ENCODE results near the gene CLEC9A. TPM values are rescaled to one million over a fixed set of nuclear protein-coding genes. Genes with fewer than 3 reads are reported as not detected.

The CLEC9A gene
- total and polyA plus RNA-seq, 7 experiments from 2014 or later, result 0.29 to 0.64 TPM; not detected in 5

DNA sequence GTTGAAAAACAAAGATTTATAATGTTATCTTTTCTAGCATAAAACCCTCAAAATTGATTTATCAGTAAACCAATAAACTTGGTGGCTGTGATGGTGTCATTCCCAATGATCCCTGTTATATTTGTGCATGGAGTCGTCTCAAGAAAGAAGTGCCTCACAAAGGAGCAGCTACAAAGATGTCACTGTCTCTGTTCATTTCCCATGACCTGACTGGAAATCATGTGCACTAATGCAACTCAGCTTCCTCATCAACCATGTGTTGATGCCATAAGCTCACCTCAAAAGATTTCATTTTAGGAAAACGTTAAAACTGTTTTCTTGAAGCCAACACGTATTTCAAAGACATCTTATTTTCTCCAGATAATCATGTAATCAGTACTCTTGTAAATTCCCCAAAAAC lies 39.5 kb downstream of the CLEC9A start:
- no peaks in the 10 kb centered on the region for H3K27me3 ChIP-seq (ENCODE audit: control insufficient read depth in 2 of 2, insufficient read depth in 2 of 2, low read length in 2 of 2)
- Mint-ChIP-seq H3K4me1 (peaks cover 0 to 5% (median 0%) of the 10 kb centered on the region in 7 donors), H3K27ac (no peak overlapping the region), H3K9me3 (no peaks in the 10 kb centered on the region), H3K27me3 (peaks cover 9 to 56% (median 22%) of the 10 kb centered on the region in 5 donors), H3K4me3 (no peak overlapping the region), H3K36me3 (no peaks in the 10 kb centered on the region)
- H3K9me3 ChIP-seq (ENCODE audit: control insufficient read depth in 2 of 3, low read length in 3 of 3), result no peaks in the 10 kb centered on the region
- no peaks in the 10 kb centered on the region for H3K36me3 ChIP-seq (ENCODE audit: control insufficient read depth in 2 of 3, insufficient read depth in 3 of 3, low read length in 3 of 3)
- CTCF ChIA-PET, result interaction anchor here (0.7 kb wide), 1 partner anchor 116 kb away, joined by 5 read pairs; no protein-coding TSS in a partner anchor
- no peak overlapping the region for H3K4me3 ChIP-seq (ENCODE audit: low read length)
- intact Hi-C loops (cut with micrococcal nuclease), result no loop called here
- no peaks in the 10 kb centered on the region for H3K4me1 ChIP-seq (ENCODE audit: control insufficient read depth in 2 of 2, insufficient read depth in 2 of 2, low read length in 2 of 2)
- no peak overlapping the region for H3K27ac ChIP-seq (ENCODE audit: low read depth, low read length)
- DNase-seq (no peak), ATAC-seq (no peak)
- POLR2A ChIA-PET, result no interaction called here

DNA sequence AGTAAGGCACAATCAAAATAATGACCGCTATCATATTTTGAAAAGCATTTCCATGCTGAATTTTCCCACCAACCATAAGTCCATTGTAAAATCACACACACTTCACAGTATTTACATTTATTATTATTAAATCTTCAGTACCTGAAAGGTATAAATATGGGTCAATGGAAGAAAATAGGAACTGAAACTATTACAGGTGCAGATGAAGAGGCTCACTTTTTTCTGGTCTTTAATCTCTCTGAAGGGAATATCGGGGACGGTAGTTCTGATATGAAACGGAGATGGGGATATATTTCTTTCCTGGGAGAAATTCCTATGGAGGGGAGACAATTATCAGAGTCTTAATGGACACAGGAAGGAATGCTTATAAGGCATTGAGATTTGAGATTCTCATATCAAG lies 39.9 kb downstream of the CLEC9A start:
- intact Hi-C loops (cut with micrococcal nuclease), result no loop called here
- Mint-ChIP-seq H3K4me1 (peaks cover 0 to under 1% (median 0%) of the 10 kb centered on the region in 7 donors), H3K27me3 (peaks cover 9 to 56% (median 22%) of the 10 kb centered on the region in 5 donors), H3K9me3 (no peaks in the 10 kb centered on the region), H3K27ac (no peak overlapping the region), H3K4me3 (no peak overlapping the region), H3K36me3 (no peaks in the 10 kb centered on the region)
- H3K27ac ChIP-seq (ENCODE audit: low read depth, low read length), result no peak overlapping the region
- POLR2A ChIA-PET, result no interaction called here
- CTCF ChIA-PET, result interaction anchor here (0.7 kb wide), 1 partner anchor 116 kb away, joined by 5 read pairs; no protein-coding TSS in a partner anchor
- no peaks in the 10 kb centered on the region for H3K9me3 ChIP-seq (ENCODE audit: control insufficient read depth in 2 of 3, low read length in 3 of 3)
- no peak overlapping the region for H3K4me3 ChIP-seq (ENCODE audit: low read length)
- no peaks in the 10 kb centered on the region for H3K36me3 ChIP-seq (ENCODE audit: control insufficient read depth in 2 of 3, insufficient read depth in 3 of 3, low read length in 3 of 3)
- ATAC-seq, result no peak
- no peaks in the 10 kb centered on the region for H3K4me1 ChIP-seq (ENCODE audit: control insufficient read depth in 2 of 2, insufficient read depth in 2 of 2, low read length in 2 of 2)
- H3K27me3 ChIP-seq (ENCODE audit: control insufficient read depth in 2 of 2, insufficient read depth in 2 of 2, low read length in 2 of 2), result no peaks in the 10 kb centered on the region
- no peak for DNase-seq

DNA sequence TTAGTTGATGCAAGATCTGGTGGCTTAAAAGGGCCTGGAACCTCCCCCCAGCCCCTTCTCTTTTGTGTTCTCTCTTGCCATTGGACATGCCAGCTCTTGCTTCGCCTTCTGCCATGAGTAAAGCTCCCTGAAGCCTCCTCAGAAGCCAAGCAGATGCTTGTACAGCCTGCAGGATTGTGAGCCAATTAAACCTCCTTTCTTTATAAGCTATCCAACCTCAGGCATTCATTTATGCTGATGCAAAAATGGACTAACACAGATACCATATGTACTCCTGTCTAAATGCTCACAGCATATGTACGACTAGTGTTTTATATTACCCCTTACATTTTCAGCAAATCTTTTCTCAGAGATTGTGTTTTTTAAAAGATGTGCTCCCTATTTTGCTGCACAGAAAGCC lies 41.6 kb downstream of the CLEC9A start:
- Mint-ChIP-seq H3K27ac (no peak overlapping the region), H3K4me1 (no peaks in the 10 kb centered on the region), H3K4me3 (no peak overlapping the region), H3K9me3 (no peaks in the 10 kb centered on the region), H3K27me3 (peaks cover 0 to 51% (median 22%) of the 10 kb centered on the region in 5 donors), H3K36me3 (no peaks in the 10 kb centered on the region)
- ATAC-seq (no peak), DNase-seq (no peak)
- Histone ChIP-seq H3K36me3 (ENCODE audit: control insufficient read depth in 2 of 3, insufficient read depth in 3 of 3, low read length in 3 of 3) (no peaks in the 10 kb centered on the region), H3K27ac (ENCODE audit: low read depth, low read length) (no peak overlapping the region), H3K27me3 (ENCODE audit: control insufficient read depth in 2 of 2, insufficient read depth in 2 of 2, low read length in 2 of 2) (no peaks in the 10 kb centered on the region), H3K9me3 (ENCODE audit: control insufficient read depth in 2 of 3, low read length in 3 of 3) (no peaks in the 10 kb centered on the region), H3K4me3 (ENCODE audit: low read length) (no peak overlapping the region), H3K4me1 (ENCODE audit: control insufficient read depth in 2 of 2, insufficient read depth in 2 of 2, low read length in 2 of 2) (no peaks in the 10 kb centered on the region)
- intact Hi-C loops (cut with micrococcal nuclease), result no loop called here
- ChIA-PET POLR2A (no interaction called here), CTCF (no interaction called here)

- H3K27ac Mint-ChIP-seq, result no peak overlapping the region
- no peak for ATAC-seq
- no peaks in the 10 kb centered on the region for H3K4me1 Mint-ChIP-seq
- no peaks in the 10 kb centered on the region for H3K9me3 Mint-ChIP-seq
- H3K4me3 Mint-ChIP-seq, result no peak overlapping the region
- CTCF ChIA-PET, result no interaction called here
- no peak overlapping the region for H3K4me3 ChIP-seq (ENCODE audit: low read length)
- H3K36me3 ChIP-seq (ENCODE audit: control insufficient read depth in 2 of 3, insufficient read depth in 3 of 3, low read length in 3 of 3), result no peaks in the 10 kb centered on the region
- H3K27me3 Mint-ChIP-seq, result peaks cover 6 to 48% (median 22%) of the 10 kb centered on the region in 5 donors
- no peaks in the 10 kb centered on the region for H3K4me1 ChIP-seq (ENCODE audit: control insufficient read depth in 2 of 2, insufficient read depth in 2 of 2, low read length in 2 of 2)
- H3K9me3 ChIP-seq (ENCODE audit: control insufficient read depth in 2 of 3, low read length in 3 of 3), result no peaks in the 10 kb centered on the region
- POLR2A ChIA-PET, result no interaction called here
- H3K27ac ChIP-seq (ENCODE audit: low read depth, low read length), result no peak overlapping the region
- H3K36me3 Mint-ChIP-seq, result no peaks in the 10 kb centered on the region
- no peaks in the 10 kb centered on the region for H3K27me3 ChIP-seq (ENCODE audit: control insufficient read depth in 2 of 2, insufficient read depth in 2 of 2, low read length in 2 of 2)
- intact Hi-C loops (cut with micrococcal nuclease), result no loop called here
- DNase-seq, result no peak
These were observed 42.8 kb downstream of the CLEC9A start for GRCh38 chr12:10073261-10073660.

DNA sequence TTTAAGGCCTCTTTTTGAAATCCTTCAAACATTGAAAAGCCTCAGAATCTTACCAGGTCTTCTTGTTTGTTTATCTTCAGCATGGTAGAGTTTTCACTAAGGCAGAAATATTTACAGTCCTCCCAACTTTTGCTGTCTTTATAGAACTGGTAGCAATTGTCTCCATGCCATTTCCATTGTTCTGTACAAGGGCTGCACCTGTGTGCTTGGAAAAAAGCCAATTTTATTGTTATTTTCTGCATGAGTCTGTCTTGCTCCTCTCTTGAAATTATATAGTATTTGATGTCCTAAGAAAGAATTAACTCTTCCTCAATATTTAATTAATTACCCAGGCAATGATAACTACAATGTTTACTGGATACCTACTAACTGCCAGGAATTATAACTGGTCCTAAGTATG lies 45.0 kb downstream of the CLEC9A start:
- intact Hi-C loops (cut with micrococcal nuclease), result no loop called here
- H3K27ac Mint-ChIP-seq, result no peak overlapping the region
- CTCF ChIA-PET, result no interaction called here
- ATAC-seq (no peak), DNase-seq (no peak)
- H3K27ac ChIP-seq (ENCODE audit: low read depth, low read length), result no peak overlapping the region
- H3K4me1 ChIP-seq (ENCODE audit: control insufficient read depth in 2 of 2, insufficient read depth in 2 of 2, low read length in 2 of 2), result no peaks in the 10 kb centered on the region
- no peaks in the 10 kb centered on the region for H3K27me3 ChIP-seq (ENCODE audit: control insufficient read depth in 2 of 2, insufficient read depth in 2 of 2, low read length in 2 of 2)
- H3K4me3 ChIP-seq (ENCODE audit: low read length), result no peak overlapping the region
- H3K9me3 Mint-ChIP-seq, result peaks cover 0 to 1% (median 0%) of the 10 kb centered on the region in 11 donors
- no peaks in the 10 kb centered on the region for H3K36me3 Mint-ChIP-seq
- no peaks in the 10 kb centered on the region for H3K9me3 ChIP-seq (ENCODE audit: control insufficient read depth in 2 of 3, low read length in 3 of 3)
- peaks cover 6 to 40% (median 13%) of the 10 kb centered on the region in 5 donors for H3K27me3 Mint-ChIP-seq
- H3K36me3 ChIP-seq (ENCODE audit: control insufficient read depth in 2 of 3, insufficient read depth in 3 of 3, low read length in 3 of 3), result no peaks in the 10 kb centered on the region
- no peak overlapping the region for H3K4me3 Mint-ChIP-seq
- POLR2A ChIA-PET, result no interaction called here
- peaks cover 0 to 1% (median 0%) of the 10 kb centered on the region in 7 donors for H3K4me1 Mint-ChIP-seq

DNA sequence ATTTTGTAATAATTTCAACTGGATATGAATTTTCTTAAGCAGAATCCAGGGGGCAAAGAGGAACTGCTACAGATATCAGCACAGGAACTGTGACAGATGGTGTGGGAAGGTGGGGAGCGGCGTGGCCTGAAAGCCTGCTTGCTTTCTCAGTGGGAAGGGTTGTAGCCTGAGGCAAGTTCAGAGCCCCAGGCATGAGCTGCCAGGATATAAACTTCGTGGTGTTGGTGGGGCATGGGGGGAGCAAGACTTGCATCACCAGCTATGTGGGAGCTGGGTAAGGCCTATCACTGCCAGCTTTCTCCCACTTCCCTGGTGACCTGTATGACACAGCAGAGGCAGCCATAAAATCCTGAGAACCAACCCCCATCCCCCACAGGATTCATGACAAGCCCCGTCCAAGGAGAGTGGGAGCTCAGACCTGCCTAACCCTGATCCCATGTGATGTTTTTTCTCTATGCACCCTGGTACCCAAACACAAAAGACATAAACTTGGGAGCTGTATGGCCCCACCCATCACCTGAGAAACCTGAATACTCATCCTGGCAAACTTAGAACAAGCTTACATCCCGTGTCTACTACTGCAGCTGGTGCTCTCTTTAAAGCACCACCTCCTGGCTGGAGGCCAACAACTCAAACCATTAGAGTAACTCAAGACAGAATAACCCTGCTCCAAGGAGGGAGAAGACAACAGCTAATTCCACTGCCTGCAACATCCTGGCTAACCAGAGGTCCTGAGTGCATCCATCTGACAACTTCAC lies 51.8 kb downstream of the CLEC9A start:
- CTCF ChIA-PET, result no interaction called here
- POLR2A ChIA-PET, result no interaction called here
- no peaks in the 10 kb centered on the region for H3K36me3 ChIP-seq (ENCODE audit: control insufficient read depth in 2 of 3, insufficient read depth in 3 of 3, low read length in 3 of 3)
- H3K4me3 Mint-ChIP-seq, result no peak overlapping the region
- intact Hi-C loops (cut with micrococcal nuclease), result no loop called here
- H3K4me1 Mint-ChIP-seq, result peaks cover 0 to 1% (median 0%) of the 10 kb centered on the region in 7 donors
- ATAC-seq (no peak), DNase-seq (no peak)
- H3K27ac Mint-ChIP-seq, result no peak overlapping the region
- H3K27ac ChIP-seq (ENCODE audit: low read depth, low read length), result no peak overlapping the region
- H3K4me1 ChIP-seq (ENCODE audit: control insufficient read depth in 2 of 2, insufficient read depth in 2 of 2, low read length in 2 of 2), result no peaks in the 10 kb centered on the region
- H3K4me3 ChIP-seq (ENCODE audit: low read length), result no peak overlapping the region
- H3K27me3 Mint-ChIP-seq, result peaks cover 6 to 35% (median 21%) of the 10 kb centered on the region in 5 donors
- H3K27me3 ChIP-seq (ENCODE audit: control insufficient read depth in 2 of 2, insufficient read depth in 2 of 2, low read length in 2 of 2), result no peaks in the 10 kb centered on the region
- H3K9me3 Mint-ChIP-seq, result peaks cover 5 to 27% (median 15%) of the 10 kb centered on the region in 11 donors
- no peaks in the 10 kb centered on the region for H3K9me3 ChIP-seq (ENCODE audit: control insufficient read depth in 2 of 3, low read length in 3 of 3)
- H3K36me3 Mint-ChIP-seq, result peaks cover 0 to 8% (median 4%) of the 10 kb centered on the region in 5 donors

GRCh38 chr12:10084733-10085132 lies 54.3 kb downstream of the CLEC9A start:
- H3K4me3 ChIP-seq (ENCODE audit: low read length), result no peak overlapping the region
- peaks cover 0 to 8% (median 4%) of the 10 kb centered on the region in 5 donors for H3K36me3 Mint-ChIP-seq
- ChIA-PET POLR2A (no interaction called here), CTCF (interaction anchor here (0.6 kb wide), 2 partner anchors 11 to 23 kb away, joined by 3 to 4 read pairs; no protein-coding TSS in a partner anchor)
- no peak for ATAC-seq
- H3K27ac ChIP-seq (ENCODE audit: low read depth, low read length), result no peak overlapping the region
- no peaks in the 10 kb centered on the region for H3K36me3 ChIP-seq (ENCODE audit: control insufficient read depth in 2 of 3, insufficient read depth in 3 of 3, low read length in 3 of 3)
- H3K4me3 Mint-ChIP-seq, result no peak overlapping the region
- DNase-seq, result no peak
- no peaks in the 10 kb centered on the region for H3K27me3 ChIP-seq (ENCODE audit: control insufficient read depth in 2 of 2, insufficient read depth in 2 of 2, low read length in 2 of 2)
- H3K27me3 Mint-ChIP-seq, result peaks cover 0 to 28% (median 12%) of the 10 kb centered on the region in 5 donors
- no peaks in the 10 kb centered on the region for H3K9me3 ChIP-seq (ENCODE audit: control insufficient read depth in 2 of 3, low read length in 3 of 3)
- intact Hi-C loops (cut with micrococcal nuclease), result no loop called here
- H3K9me3 Mint-ChIP-seq, result peaks cover 5 to 27% (median 15%) of the 10 kb centered on the region in 11 donors
- no peak overlapping the region for H3K27ac Mint-ChIP-seq
- H3K4me1 Mint-ChIP-seq, result peaks cover 0 to 1% (median 0%) of the 10 kb centered on the region in 7 donors
- H3K4me1 ChIP-seq (ENCODE audit: control insufficient read depth in 2 of 2, insufficient read depth in 2 of 2, low read length in 2 of 2), result no peaks in the 10 kb centered on the region

Data from naive thymus-derived CD4-positive, alpha-beta T cell (primary cell).